Stimulated activated CD4-positive, alpha-beta T cell treated with anti-CD3 and anti-CD28 coated beads, Interleukin-4, amount 100 ng/mL, for 24 hours (primary cell): ENCODE data around the gene C2orf74.
A peak's percentile ranks its signal among the peaks of the same experiment; 100 is the strongest.
"Not testable (repeated sequence)": the region's sequence is repeated elsewhere in the genome, so short reads cannot be mapped to it uniquely, and the experiment has no call there.

Experiments
- DNase-seq: peaks from one replicate; pipeline ENCODE4 v3.0.0-alpha.2; 2020

The C2orf74 gene

DNA sequence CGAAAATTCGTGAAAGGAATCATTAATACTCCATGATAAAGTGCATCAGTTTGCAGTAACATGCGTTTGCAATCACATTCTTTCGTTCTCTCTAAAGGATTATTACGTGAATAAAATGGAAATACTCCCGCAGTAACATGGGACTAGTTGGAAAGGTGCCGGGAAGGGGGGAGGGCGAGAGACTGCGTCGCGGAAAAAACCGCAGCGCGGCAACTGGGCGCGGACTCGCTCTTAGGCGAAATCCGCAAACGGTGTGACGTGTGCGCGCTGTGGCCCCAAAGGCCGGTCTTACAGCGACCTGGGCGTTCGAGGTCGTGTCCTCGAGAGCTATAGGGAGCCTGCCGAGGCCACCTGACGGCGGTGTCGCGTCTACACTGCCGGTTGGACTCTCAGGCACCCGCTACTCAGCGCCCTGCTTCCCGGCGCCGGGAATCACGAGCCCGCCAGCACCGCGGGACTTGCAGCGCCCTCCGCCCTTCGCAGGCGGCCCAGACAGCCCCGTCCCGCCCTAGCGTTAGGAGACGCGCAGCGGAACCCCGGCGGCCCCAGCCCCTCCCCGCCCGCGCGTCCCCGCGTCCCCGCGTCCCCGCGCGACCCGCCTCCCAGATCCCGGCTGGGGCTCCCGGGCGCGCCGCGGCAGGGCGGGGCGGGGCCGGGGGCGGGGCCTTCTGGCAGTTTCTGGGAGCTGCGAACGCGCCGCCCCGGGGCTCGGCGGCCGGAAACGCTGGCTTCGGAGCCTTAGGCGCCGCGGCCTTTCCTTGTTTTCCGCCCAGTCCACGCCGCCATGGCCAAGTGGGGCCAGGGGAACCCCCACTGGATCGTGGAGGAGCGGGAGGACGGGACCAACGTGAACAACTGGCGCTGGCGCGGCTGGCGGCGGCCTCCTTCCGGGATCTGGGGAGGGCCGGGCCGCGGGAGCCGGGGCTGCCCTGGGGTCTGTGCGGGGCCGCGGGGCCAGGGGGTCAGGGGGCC is 15.1 kb downstream of the C2orf74 start:
- DNase-seq, result peak; percentile 92

DNA sequence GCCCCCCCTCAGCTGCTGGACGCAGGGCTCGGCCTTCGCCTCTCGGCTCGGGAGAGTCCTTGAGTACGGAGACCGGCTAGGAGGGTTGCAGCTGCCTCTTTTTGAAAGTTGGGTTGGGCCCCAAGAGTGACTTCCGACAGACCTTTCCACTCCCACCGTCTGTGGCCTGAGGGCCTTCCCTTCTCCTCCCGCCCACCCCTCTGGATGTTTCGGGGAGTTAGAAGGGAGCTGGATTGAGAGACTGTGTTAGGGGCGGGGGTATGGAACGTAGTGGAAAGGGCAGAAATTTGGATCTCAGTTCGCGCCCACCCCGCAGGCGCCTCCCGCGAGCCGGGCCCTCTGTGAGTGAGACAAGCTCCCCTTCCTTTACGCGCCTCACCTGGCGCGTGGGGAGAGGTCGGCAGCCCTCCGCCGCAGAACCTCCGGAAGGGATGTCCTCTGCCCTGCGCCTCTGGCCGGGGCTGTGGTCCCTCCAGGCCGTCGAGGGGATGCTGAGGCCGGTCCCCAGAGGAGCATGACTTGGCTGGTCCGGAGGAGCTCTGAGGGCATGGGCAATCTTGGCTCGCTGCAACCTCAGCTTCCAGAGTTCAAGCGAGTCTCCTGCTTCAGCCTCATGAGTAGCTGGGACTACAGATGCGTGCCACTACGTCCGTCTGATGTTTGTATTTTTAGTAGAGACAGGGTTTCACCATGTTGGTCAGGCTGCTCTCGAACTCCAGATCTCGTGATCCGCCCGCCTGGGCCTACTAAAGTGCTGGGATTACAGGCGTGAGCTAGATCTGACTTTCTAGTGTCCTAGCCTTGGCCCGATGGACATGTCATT is 15.9 kb downstream of the C2orf74 start:
- peak; percentile 40 for DNase-seq

DNA sequence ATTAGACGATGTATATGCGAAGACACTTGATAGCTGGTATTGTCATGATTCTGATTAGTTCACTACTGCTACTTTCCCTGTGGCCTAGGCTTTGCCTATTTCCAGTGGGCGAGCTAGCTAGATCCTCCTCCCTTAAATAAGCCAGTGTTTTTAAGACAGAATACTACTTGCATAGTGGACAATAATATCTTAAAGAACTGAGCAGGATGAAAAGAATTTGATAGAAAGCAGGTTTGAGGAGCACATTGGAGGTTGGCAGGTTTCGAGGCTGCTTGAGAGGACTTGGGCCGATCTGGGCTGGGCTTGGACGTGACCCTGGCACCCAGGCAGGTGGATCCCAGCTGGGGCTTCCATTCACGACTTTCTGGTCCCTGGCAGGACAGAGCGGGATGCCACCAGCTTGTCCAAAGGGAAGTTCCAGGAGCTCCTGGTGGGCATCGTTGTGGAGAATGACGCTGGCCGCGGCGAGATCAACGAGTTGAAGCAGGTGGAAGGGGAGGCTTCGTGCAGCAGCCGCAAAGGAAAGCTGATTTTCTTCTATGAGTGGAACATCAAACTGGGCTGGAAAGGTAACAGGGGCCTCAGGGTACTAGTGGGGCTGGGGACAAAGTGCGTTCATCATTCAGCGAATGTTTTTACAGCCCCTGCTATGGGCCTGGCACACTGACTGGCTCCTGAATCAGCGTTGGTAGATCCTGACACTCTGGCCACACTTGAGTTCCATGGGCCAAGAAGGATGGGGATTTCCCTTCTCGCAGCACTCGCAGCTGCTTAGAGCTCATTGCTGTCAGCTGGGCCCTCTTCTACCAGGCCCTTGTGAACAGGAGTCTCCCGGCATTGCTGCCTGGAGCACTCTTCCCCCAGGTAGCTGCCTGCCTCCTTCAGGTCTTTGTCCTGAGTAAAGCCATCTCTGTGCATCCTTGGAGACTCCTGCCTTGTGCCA is 16.9 kb downstream of the C2orf74 start:
- DNase-seq, result no peak

DNA sequence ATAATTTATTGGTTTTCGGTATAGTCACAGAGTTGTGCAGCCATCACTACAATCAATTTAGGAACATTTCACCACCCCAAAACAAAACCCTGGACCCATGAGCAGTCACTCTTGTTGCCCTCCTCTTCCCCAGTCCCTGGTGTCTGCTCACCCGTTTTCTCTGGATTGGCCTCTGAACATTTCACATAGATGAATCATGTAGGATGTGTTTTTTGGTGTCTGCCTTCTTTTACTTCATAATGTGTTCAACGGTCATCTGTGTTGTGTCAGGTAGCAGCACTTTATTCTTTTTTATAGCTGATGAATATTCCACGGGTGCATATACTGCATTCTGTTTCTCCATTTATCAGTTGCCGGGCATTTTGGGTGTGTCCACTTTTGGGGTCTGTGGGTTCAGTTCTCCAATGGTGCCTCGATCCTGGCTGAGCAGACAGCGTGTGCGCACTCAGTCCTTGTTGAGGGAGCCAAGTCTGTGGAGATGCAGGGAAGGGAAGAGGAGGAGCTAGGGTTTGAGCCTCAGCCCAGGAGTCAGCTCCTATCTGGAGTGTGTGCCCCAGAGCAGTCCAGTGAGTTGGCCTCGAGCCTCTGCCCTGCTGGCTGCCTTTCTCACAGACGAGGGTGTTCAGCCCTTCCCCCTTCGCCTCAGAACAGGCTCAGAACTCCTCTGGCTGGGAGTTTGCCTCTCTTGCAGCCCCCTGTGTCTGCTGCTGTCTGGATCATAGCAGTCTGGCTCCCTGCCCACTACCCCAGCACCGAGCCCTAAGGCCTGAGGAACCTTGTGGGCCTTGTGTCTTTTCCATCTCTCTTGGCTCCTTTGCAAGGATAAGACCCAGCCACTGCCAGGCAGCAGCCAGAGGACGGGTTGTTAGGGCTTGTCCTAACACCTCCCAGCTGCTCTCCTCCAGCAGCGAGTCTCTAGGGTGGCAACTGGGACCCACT is 18.0 kb downstream of the C2orf74 start:
- DNase-seq, result no peak

DNA sequence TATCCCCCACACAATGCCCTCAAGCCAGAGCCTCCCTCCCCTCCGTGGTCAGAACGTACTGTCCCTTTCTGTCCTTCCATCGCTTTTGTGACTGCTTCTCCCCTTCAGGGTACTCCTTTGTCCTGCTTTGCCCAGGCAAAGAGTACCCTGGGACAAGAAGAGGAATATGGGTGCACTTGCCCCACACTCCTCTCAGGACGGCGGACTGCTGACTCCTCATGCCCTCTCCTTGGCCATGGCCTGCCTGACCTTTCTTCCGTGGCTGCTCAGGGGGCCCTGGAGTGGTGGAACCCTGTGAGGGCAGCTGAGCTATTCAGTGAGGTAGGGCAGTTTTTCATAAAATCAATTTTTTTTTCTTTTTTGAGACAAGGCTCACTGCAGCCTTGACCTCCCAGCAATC is 18.7 kb downstream of the C2orf74 start:
- DNase-seq, result no peak

DNA sequence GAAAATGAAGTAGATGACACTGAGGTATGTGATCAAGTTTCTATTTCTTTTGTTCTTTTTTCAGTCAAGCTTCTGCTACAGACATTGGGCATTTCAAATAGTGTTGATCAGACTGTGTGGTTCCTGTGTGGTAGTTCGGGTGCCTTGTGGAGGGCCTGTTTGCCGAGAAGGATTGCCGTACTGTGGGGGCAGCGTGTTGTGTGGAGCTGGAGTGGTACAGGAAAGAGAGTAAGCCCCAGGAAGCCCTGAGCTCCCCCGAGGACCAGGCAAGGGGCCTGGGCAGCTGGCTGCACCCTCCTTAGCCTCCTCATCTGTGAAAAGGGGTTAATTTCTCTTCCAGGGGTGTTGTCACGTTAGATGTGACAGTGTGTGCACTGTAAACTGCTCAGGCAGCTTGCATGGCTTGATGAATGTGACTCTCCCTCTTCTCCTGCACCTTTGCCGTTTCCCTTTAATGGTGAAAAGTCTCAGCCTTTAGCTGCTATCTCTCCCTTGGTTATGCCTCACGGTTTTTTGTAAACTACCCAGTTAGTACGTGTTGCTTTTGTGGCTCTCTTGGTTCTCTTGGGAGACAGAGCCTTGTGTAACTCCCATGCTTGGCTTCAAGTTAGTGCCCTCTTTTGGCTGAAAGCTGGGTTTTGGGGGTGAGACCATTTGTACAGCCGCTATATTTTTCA is 19.5 kb downstream of the C2orf74 start:
- no peak for DNase-seq

DNA sequence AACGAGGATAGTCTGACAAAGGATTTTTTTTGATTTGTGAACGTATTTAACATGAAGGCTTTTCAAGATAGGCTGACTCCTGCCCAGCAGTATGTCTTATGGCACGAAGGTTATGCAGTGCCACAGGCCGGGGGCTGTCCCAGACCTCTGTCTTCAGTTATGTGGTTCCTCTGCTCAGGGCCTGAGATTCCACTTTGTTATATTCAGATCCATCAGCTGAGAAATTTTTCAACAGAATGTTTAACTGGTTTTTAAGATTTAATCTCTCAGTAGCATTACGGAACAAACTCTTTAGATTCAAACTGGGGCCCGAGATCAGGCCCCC is 20.0 kb downstream of the C2orf74 start:
- no peak for DNase-seq

DNA sequence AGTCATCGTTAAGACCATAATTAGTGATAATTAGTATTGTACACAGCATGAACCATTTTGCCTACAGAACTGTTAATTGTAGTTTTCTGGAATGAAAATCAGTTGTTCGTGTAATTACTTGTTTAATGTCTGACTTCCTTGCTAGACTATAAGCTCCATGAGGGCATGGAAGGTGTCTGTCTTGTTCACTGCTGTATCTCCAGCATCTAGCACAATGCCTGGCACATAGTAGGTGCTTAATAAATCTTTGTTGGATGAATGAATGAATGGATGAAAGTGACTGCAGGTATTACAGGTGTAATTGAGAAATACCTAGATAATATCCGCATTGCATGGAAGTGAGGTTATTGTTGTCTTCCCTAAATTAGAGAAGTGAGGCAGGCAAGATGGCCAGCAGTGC is 21.8 kb downstream of the C2orf74 start:
- DNase-seq, result no peak

DNA sequence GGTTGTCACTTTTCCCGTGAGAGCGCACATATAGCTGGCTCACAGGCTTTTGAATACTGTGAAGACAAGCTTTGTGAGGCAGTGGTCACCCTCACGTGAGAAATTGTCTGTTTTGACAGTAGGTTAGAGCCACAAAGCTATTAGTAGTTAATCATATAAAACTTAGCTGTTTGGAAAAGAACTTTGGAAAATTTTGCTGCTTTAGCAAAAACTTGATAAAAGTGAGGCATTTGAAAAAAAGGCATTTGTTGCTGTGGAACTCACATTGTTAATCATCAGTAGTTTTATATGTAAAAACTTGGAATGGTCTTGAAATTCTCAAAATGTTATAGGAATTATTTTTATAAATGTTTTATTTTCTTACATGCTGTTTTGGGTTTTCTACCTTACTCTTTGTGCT is 22.3 kb downstream of the C2orf74 start:
- no peak for DNase-seq

DNA sequence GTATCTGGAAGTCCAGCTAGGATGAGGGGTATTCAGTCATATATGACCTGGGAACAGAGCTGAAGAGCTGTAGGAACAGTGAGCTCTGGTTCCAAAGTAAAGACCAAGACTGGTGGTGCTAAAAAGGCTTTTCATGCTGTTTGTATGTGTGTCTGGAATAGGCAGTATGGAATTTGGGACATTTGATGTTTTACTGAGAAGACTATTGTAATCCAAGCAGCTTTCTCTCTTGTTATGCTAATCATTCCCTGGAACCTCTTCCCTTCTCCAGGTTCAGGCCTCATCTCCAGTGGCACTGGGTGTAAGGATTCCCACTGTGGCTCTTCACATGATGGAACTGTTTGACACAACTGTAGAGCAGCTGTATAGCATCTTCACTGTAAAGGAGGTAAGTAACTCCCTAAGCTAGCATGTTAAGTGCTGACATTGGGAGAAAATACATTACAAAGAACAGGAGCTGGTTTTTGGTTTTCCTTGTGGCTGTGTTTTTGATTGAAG is 23.3 kb downstream of the C2orf74 start:
- no peak for DNase-seq

DNA sequence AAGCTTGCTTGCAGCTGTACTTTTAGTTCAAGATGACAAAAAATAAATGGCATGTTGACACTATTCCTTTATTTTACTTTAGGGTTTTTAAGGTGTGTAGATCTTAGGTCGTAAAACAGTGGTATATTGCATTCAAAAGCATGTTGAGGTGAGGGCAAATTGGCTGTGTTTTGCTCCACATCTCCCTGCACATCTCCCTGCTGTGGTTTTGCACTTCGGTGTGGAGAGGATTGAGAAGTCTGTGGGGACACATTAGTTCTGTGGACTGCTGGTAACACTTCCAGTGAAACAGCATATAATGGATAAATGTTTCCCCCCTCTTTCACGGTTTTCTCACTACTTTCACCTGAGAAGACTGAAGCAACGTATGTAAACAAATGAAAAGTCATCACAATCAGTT is 25.1 kb downstream of the C2orf74 start:
- no peak for DNase-seq

DNA sequence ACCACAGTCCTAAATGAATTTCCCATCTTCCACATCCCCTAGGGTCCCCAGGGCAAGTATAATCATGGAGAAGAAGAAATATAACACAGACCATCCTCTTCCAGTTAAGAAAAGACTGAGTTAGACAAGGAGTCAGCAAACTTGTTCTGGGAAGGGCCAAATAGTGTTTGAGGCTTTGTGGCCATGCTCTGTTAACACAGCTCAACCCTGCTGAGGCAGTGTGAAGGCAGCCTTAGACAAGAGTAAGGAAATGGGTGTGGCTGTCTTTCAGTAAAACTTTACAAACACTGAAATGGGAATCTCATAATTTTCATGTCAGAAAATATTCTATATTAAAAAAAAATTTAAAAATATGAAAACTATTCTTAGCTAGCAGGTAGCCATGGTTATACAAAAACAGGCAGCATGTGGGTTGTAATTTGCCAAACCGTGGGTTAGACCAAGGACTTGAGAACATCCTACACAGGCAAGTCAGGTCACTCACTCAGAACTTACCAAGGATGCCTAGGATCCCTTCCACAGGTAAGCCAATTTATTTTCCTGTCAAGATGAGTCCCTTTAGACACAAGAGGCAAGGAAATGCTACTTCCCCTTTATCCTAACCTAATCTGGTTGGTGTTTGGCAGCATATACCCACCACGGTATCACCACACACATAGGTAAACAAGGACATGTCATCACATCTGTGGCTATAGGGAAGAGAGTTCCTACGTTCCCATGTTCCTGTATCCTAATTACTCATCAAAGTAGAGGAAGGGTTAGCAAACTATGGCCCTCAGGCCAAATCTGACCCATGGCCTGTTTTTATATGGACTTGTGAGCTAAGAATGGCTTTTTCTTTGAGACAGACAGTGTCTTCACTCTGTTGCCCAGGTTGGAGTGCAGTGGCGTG is 31.9 kb downstream of the C2orf74 start:
- no peak for DNase-seq

DNA sequence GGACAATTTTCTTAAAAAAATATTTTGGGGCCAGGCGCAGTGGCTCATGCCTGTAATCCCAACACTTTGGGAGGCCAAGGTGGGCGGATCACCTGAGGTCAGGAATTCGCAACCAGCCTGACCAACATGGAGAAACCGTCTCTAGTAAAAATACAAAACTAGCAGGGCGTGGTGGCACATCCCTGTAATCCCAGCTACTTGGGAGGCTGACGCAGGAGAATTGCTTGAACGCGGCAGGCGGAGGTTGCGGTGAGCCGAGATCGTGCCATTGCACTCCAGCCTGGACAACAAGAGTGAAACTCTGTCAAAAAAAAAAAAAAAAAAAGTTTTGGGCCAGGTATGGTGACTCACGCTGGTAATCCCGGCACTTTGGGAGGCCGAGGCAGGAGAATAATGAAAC is 32.7 kb downstream of the C2orf74 start:
- DNase-seq, result not testable (repeated sequence)

DNA sequence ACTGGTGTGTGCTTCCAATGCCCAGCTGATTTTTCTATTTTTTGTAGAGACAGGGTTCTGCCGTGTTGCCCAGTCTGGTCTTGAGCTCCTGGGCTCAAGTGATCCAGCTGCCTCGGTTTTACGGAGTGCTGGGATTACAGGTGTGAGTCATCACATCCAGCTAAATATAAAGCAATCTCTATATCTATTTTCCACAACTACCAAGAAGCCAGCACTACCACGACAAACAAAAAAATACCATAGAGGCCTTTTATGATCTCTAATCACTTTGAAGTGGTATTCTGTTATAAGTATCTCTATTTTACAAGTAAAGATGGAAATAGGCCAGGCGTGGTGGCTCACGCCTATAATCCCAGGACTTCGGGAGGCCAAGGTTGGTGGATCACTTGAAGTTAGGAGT is 34.7 kb downstream of the C2orf74 start:
- no peak for DNase-seq

DNA sequence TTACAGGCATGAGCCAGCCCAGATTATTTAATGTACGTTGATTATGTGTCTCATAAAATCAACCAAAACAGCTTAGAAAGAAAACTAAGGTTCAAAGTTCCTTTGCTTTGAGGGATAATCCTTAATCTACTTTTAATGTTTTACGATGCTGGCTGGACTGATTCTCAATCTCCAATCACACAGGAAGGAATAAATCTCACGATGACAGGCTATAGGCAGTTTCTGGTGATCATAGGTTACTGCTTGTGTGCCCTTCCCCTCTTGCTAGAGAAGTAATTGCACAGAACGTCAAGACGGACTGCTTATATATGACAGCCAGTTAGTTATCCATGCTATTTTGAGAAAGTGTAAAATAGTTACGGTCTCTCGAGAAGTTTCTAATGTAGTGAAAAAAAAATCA is 43.1 kb downstream of the C2orf74 start:
- DNase-seq, result no peak

DNA sequence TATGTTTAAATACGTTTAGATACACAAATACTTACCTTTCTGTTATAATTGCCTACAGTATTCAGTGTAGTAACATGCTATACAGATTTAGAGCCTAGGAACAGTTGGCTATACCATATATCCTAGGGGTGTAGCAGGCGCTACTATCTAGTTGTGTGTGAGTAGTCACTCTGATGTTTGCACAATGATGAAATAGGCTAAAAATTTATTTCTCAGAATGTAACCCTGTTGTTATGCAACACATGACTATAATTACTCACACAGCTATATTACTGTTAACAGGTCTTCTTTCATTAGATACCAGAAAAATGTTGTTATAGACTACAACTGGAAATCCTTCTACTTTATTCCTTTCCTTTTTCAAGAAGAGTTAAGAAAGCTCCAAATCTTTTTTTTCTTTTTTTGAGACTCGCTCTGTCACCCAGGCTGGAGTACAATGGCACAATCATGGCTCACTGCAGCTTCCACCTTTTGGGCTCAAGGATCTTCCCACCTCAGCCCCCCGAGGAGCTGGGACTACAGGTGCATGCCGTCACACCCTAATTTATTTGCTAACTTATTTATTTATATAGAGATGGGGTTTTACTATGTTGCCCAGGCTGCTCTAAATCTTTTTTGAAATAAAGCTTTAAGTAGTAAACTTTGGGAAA is 48.5 kb downstream of the C2orf74 start:
- DNase-seq, result no peak

DNA sequence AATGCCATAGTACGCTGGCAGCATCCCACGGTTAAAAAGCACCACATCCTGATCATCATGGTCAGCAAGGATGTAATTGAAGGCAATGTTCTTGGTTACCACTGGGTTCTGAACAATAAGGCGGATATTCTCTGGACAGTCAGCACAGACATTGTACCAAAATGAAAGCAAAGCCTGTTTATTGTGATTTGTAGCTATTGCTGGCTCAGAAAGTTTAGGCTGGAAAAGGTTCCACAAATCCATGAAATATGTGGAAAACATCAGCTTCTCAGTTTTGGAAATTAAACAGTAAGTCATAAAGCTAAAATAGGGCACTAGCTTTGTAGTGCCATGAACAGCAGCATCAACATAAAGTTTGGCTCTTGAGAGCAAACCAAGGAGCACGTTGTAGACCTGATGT is 52.2 kb downstream of the C2orf74 start:
- no peak for DNase-seq
